Skeletal muscle cell (primary cell): ENCODE results near the gene DHRS11.
"Not testable (repeated sequence)": the region's sequence is repeated elsewhere in the genome, so short reads cannot be mapped to it uniquely, and the experiment has no call there.

Experiments used
- DNase-seq: peaks from one replicate; pipeline ENCODE4 v3.0.0-alpha.2; 2010; ENCODE audit warnings: low read depth
- H3K4me3 ChIP-seq: 2 replicates; pipeline ENCODE4 v1.5.1; 2011; ENCODE audit warnings: low read depth, mild to moderate bottlenecking, control low read depth, low read length, moderate library complexity

Gene DHRS11

GRCh38 chr17:36592716-36593321, 1.1 kb downstream of the DHRS11 start:
- H3K4me3 ChIP-seq: peak overlapping the region; percentile 71
- no peak for DNase-seq

GRCh38 chr17:36593656-36594316, 2.1 kb downstream of the DHRS11 start:
- no peak for DNase-seq
- H3K4me3 ChIP-seq: no peak overlapping the region

GRCh38 chr17:36594626-36595401, 3.1 kb downstream of the DHRS11 start:
- H3K4me3 ChIP-seq: no peak overlapping the region
- DNase-seq: no peak

GRCh38 chr17:36597226-36597625, 5.5 kb downstream of the DHRS11 start:
- DNase-seq: no peak
- H3K4me3 ChIP-seq: no peak overlapping the region

- no peak overlapping the region for H3K4me3 ChIP-seq
Observed at GRCh38 chr17:36597866-36598777, 6.4 kb downstream of the DHRS11 start.

GRCh38 chr17:36598951-36599401, 7.3 kb downstream of the DHRS11 start:
- H3K4me3 ChIP-seq: no peak overlapping the region

More at GRCh38 chr17:36597866-36598777, 6.4 kb downstream of the DHRS11 start:
- no peak for DNase-seq

GRCh38 chr17:36599546-36600250, 8.0 kb downstream of the DHRS11 start:
- DNase-seq: no peak
- H3K4me3 ChIP-seq: no peak overlapping the region

More at GRCh38 chr17:36598951-36599401, 7.3 kb downstream of the DHRS11 start:
- no peak for DNase-seq

GRCh38 chr17:36600465-36600864, 8.8 kb downstream of the DHRS11 start:
- H3K4me3 ChIP-seq: no peak overlapping the region
- DNase-seq: no peak

GRCh38 chr17:36600936-36601302, 9.2 kb downstream of the DHRS11 start:
- H3K4me3 ChIP-seq: peak overlapping the region; percentile 95
- DNase-seq: no peak

- peak; percentile 53 for DNase-seq
- H3K4me3 ChIP-seq: peak within 1 kb of the TSS; percentile 95
Observed at GRCh38 chr17:36601303-36602029, 9.8 kb downstream of the DHRS11 start, which contains the start of gene MRM1. Gene MRM1 (plus strand): TSS chr17:36601583. CDS start chr17:36601811, 228 bp downstream.

- no peak for DNase-seq
- peak overlapping the region; percentile 95 for H3K4me3 ChIP-seq
Observed at GRCh38 chr17:36602030-36602748, 10.5 kb downstream of the DHRS11 start.

- DNase-seq: no peak
- H3K4me3 ChIP-seq: peak overlapping the region; percentile 95
Observed at GRCh38 chr17:36602924-36603384, 11.3 kb downstream of the DHRS11 start.

GRCh38 chr17:36605028-36605427, 13.3 kb downstream of the DHRS11 start:
- not testable (repeated sequence) for DNase-seq, H3K4me3 ChIP-seq

GRCh38 chr17:36608280-36608679, 16.6 kb downstream of the DHRS11 start:
- DNase-seq: no peak
- H3K4me3 ChIP-seq: no peak overlapping the region

- no peak for DNase-seq
- H3K4me3 ChIP-seq: no peak overlapping the region
Observed at GRCh38 chr17:36608794-36609497, 17.3 kb downstream of the DHRS11 start.

- H3K4me3 ChIP-seq: no peak overlapping the region
- DNase-seq: no peak
Observed at GRCh38 chr17:36609498-36609862, 17.8 kb downstream of the DHRS11 start.

GRCh38 chr17:36610474-36610873, 18.8 kb downstream of the DHRS11 start:
- DNase-seq: no peak
- no peak overlapping the region for H3K4me3 ChIP-seq
